Psoas muscle (tissue), 8 donors: ENCODE results near the gene ABCC4. TPM values are rescaled to one million over a fixed set of nuclear protein-coding genes. Genes with fewer than 3 reads are reported as not detected.

ENCODE experiments used
- ATAC-seq, 4 donors: fragments of 200-7000 bp; cut with Tn5 transposase; one replicate each; pipeline ENCODE4 v1.9.1; 2020; ENCODE audit warnings: moderate library complexity in 3 of 4, mild to moderate bottlenecking in 2 of 4
- DNase-seq, 2 donors: peaks; one replicate each; pipeline ENCODE4 v3.0.0-alpha.2; 2020
- H3K27ac ChIP-seq: fragments of 200-600 bp; one replicate; pipeline ENCODE4 v1.8.0; 2022
- H3K27me3 ChIP-seq, 3 donors: fragments of 200-600 bp in 1 of 3; one replicate each; pipeline versions ENCODE4 v1.6.1 to v1.8.0; 2013 to 2022; ENCODE audit warnings: low read length in 2 of 3, mild to moderate bottlenecking in 2 of 3, moderate library complexity in 1 of 3; ENCODE audit not compliant: insufficient read depth in 3 of 3
- H3K36me3 ChIP-seq, 2 donors: fragments of 200-600 bp in 1 of 2; one replicate each; pipeline versions ENCODE4 v1.6.1 to v1.8.0; 2013 to 2022; ENCODE audit warnings: low read depth in 1 of 2, mild to moderate bottlenecking in 1 of 2, moderate library complexity in 1 of 2; ENCODE audit not compliant: insufficient read depth in 1 of 2
- H3K4me1 ChIP-seq: fragments of 200-600 bp; one replicate; pipeline ENCODE4 v1.8.0; 2022
- H3K4me3 ChIP-seq: fragments of 200-600 bp; one replicate; pipeline ENCODE4 v1.8.0; 2022; ENCODE audit warnings: mild to moderate bottlenecking
- H3K9me3 ChIP-seq: fragments of 200-600 bp; one replicate; pipeline ENCODE4 v1.8.0; 2022
- WGBS, 3 donors: extraction: QIAGEN DNeasy Blood & Tissue Kit; methylation state at CpG; one replicate each; pipeline versions ENCODE4 v1.1.6 to v1.1.7; 2013; 5-methylcytosine and 5-hydroxymethylcytosine counted together
- intact Hi-C, 2 donors: fragments of 100-400 bp; cut with DNase I; formaldehyde crosslinking; loops; one replicate each; pipeline versions ENCODE4 v1.11.0 to v1.14.2; 2022
- polyA plus RNA-seq, 3 donors: library from polyadenylated mRNA; stranded (reverse); fragments of 200-250 nt; gene quantifications; one replicate each; pipeline ENCODE4 v1.2.3, GENCODE V29; 2013
- total RNA-seq, 4 donors: library from RNA; stranded (reverse); fragmentation: NEBNext Ultra II Directional in 2 of 4; extraction: Animal tissue kit (Norgen Biotek cat#: 25700) in 2 of 4; gene quantifications; one replicate each; pipeline versions ENCODE4 v1.2.1 to v1.2.4, GENCODE V29; 2021 to 2023
- TF ChIP-seq, protein P1 (sequence below): fragments of 200-600 bp; IDR thresholded peaks from one replicate; pipeline ENCODE4 v1.8.0; 2022; ENCODE audit warnings: antibody characterized with exemption
- donor health status: healthy with polysubstance abuse.
- donor health status: DM: no; HTN: no; CAD: no; lungs with moderate emphysema.
- donor health status: Bipolar disorder and iron deficiency.
- donor health status: healthy.
- donor health status: DM: yes; HTN: yes; CAD: no.
- donor health status: DM: no; HTN: no; CAD: no.
- donor health status: DM: no; HTN: no; CAD: no.
- donor health status: DM: yes; HTN: yes; CAD: no.

ABCC4 gene
- total and polyA plus RNA-seq, 7 donors: 2.3 to 25.2 (median 6.1) TPM

DNA sequence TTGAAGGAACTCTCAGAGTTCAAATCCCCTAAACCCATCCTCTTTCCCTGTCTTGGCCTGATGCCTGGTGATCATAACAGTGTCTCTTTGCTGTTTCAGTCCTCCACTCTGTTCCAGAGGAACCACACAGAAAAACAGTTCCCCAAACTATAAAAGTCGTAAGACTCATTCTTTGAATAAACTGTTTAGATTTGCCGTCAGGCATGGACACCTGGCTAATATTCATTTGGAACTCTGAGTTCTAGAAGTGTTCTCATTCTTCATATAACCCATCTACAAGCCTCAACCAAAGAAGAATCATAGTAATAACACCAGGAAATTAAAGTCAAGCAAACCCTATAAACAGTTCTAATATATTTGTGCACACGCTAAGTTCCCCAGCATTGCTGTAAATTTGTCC lies 37.7 kb upstream of the ABCC4 start:
- intact Hi-C loops: no loop called here
- Histone ChIP-seq H3K4me1 (peaks cover 7% of the 10 kb centered on the region), H3K27me3 (no peaks in the 10 kb centered on the region), H3K27ac (no peak overlapping the region), H3K4me3 (no peak overlapping the region), H3K9me3 (no peaks in the 10 kb centered on the region), H3K36me3 (no peaks in the 10 kb centered on the region)
- TF ChIP-seq, protein P1, sequence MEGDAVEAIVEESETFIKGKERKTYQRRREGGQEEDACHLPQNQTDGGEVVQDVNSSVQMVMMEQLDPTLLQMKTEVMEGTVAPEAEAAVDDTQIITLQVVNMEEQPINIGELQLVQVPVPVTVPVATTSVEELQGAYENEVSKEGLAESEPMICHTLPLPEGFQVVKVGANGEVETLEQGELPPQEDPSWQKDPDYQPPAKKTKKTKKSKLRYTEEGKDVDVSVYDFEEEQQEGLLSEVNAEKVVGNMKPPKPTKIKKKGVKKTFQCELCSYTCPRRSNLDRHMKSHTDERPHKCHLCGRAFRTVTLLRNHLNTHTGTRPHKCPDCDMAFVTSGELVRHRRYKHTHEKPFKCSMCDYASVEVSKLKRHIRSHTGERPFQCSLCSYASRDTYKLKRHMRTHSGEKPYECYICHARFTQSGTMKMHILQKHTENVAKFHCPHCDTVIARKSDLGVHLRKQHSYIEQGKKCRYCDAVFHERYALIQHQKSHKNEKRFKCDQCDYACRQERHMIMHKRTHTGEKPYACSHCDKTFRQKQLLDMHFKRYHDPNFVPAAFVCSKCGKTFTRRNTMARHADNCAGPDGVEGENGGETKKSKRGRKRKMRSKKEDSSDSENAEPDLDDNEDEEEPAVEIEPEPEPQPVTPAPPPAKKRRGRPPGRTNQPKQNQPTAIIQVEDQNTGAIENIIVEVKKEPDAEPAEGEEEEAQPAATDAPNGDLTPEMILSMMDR: no peak
- no peak for ATAC-seq
- DNase-seq: no peak
- 88 to 94% (median 92%) methylated on average over 3 of the region's 3 CpGs for WGBS, 3 donors

- H3K4me3 ChIP-seq: no peak overlapping the region
- H3K9me3 ChIP-seq: no peaks in the 10 kb centered on the region
- peaks cover 5% of the 10 kb centered on the region for H3K4me1 ChIP-seq
- TF ChIP-seq, protein P1: no peak
- H3K27me3 ChIP-seq: no peaks in the 10 kb centered on the region
- ATAC-seq (peak in 3 of 4 donors; percentile 60 to 65 (median 64)), DNase-seq (no peak)
- no peaks in the 10 kb centered on the region for H3K36me3 ChIP-seq
- peak overlapping the region; percentile 78 for H3K27ac ChIP-seq
- 55 to 79% (median 55%) methylated on average over 3 of the region's 3 CpGs for WGBS, 3 donors
- intact Hi-C loops: no loop called here
These were observed 36.3 kb upstream of the ABCC4 start for GRCh38 chr13:95337597-95337996.

DNA sequence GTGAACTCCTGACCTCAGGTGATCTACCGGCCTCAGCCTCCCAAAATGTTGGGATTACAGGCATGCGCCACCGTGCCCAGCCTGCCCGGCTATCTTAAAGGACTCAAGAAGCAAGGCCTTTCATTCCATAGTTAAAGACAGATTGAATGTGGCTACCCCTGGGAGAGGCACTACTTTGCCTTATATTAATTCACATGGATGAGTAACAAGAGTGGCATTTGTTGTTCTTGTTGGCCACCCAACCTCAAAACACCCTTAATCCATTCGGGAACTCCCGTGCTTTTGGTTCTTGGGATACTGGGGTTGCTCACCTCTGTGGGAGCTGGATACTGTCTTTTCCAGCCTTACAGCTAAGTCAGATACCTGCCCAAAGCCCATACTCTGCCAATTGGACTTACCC lies 34.4 kb upstream of the ABCC4 start:
- Histone ChIP-seq H3K4me3 (no peak overlapping the region), H3K36me3 (no peaks in the 10 kb centered on the region), H3K27ac (no peak overlapping the region), H3K4me1 (peaks cover 5% of the 10 kb centered on the region), H3K27me3 (no peaks in the 10 kb centered on the region), H3K9me3 (no peaks in the 10 kb centered on the region)
- intact Hi-C loops: no loop called here
- DNase-seq: no peak
- no peak for ATAC-seq
- 70 to 94% (median 84%) methylated on average over 6 of the region's 6 CpGs for WGBS, 3 donors
- TF ChIP-seq, protein P1: no peak

- H3K27me3 ChIP-seq: no peaks in the 10 kb centered on the region
- intact Hi-C loops: no loop called here
- H3K4me3 ChIP-seq: no peak overlapping the region
- DNase-seq (no peak), ATAC-seq (no peak)
- TF ChIP-seq, protein P1: no peak
- no peak overlapping the region for H3K27ac ChIP-seq
- no peaks in the 10 kb centered on the region for H3K4me1 ChIP-seq
- no peaks in the 10 kb centered on the region for H3K9me3 ChIP-seq
- H3K36me3 ChIP-seq: no peaks in the 10 kb centered on the region
- WGBS, 3 donors: 88 to 94% (median 92%) methylated on average over 5 of the region's 5 CpGs
These were observed 27.1 kb upstream of the ABCC4 start for GRCh38 chr13:95328386-95328785.

- intact Hi-C loops: no loop called here
- H3K27me3 ChIP-seq: no peaks in the 10 kb centered on the region
- no peak overlapping the region for H3K4me3 ChIP-seq
- no peak for DNase-seq
- WGBS, 3 donors: 79 to 90% (median 82%) methylated on average over 10 of the region's 10 CpGs
- no peak overlapping the region for H3K27ac ChIP-seq
- no peaks in the 10 kb centered on the region for H3K36me3 ChIP-seq
- no peaks in the 10 kb centered on the region for H3K9me3 ChIP-seq
- TF ChIP-seq, protein P1: no peak
- no peaks in the 10 kb centered on the region for H3K4me1 ChIP-seq
- ATAC-seq: peak in 2 of 4 donors; percentile 28 to 41
These were observed 25.9 kb upstream of the ABCC4 start for GRCh38 chr13:95327190-95327589.
